ENCODE data around the gene ARHGAP15.

GRCh38 chr2:143146366-143146765 is 17.1 kb downstream of the ARHGAP15 start:
- TF ChIP-seq, protein P1, sequence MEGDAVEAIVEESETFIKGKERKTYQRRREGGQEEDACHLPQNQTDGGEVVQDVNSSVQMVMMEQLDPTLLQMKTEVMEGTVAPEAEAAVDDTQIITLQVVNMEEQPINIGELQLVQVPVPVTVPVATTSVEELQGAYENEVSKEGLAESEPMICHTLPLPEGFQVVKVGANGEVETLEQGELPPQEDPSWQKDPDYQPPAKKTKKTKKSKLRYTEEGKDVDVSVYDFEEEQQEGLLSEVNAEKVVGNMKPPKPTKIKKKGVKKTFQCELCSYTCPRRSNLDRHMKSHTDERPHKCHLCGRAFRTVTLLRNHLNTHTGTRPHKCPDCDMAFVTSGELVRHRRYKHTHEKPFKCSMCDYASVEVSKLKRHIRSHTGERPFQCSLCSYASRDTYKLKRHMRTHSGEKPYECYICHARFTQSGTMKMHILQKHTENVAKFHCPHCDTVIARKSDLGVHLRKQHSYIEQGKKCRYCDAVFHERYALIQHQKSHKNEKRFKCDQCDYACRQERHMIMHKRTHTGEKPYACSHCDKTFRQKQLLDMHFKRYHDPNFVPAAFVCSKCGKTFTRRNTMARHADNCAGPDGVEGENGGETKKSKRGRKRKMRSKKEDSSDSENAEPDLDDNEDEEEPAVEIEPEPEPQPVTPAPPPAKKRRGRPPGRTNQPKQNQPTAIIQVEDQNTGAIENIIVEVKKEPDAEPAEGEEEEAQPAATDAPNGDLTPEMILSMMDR (IDR thresholded peaks at IDR 0.05): no peak
- no peak for TF ChIP-seq ZFX (IDR thresholded peaks at IDR 0.05; ENCODE audit: borderline replicate concordance)

Data from 22Rv1 (cell line).